ENCODE data around the gene SPATS2. TPM values are rescaled to one million over a fixed set of nuclear protein-coding genes. Genes with fewer than 3 reads are reported as not detected.
A peak's percentile ranks its signal among the peaks of the same experiment; 100 is the strongest.
"Not testable (repeated sequence)": the region's sequence is repeated elsewhere in the genome, so short reads cannot be mapped to it uniquely, and the experiment has no call there.

Gene SPATS2
- total RNA-seq (ENCODE audit: insufficient read depth, low replicate concordance), result 12.3 TPM

DNA sequence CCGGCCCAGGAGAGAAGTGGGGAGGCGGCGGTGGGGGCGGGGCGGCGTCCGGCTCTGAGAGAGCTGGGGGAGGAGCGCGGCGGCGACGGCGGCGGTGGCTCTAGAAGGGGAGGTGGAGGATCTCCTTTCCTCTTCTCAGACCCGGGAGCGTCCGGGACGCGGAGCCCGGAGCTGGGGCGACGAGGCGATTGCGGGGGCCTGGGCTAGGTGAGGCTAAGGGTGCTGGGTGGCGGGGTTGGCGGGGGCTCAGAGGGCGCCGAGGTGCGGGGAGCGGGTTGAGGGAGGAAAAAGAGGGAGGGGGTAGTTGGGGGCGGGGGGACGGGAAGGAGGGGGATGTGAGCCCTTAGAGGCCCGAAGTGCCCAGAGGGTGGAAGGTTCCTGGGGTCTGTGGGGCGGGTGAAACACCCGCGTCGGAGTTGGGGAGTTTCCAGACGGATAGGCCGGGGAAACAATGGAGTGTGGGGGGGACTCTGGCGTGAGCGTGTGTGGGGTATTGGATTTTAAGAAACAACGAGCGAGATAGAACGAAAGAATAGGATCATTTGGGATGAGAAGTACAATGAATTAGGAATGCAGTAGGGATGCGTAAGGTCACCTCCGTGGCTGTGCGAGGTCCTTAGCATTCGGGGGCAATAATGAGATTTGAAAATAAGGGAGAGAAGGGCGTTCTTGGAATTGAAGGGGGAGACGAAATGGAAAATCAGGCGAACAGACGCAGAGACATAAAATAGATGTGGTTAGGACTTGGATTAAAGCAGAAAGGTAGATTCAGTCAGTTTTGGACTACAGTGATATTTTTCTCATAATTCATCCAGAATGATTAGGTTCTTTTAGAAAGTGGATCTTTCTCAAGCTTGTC lies at the start of gene SPATS2:
TSS of gene SPATS2 (plus strand) at position 82 of the 859 bp plus-strand sequence. CDS start 93,551 bp downstream, outside the sequence.
- DNase-seq (ENCODE audit: low spot score), result no peak

GRCh38 chr12:49320411-49321103 lies 46.7 kb upstream of the SPATS2 start:
- DNase-seq (ENCODE audit: low spot score), result not testable (repeated sequence)

GRCh38 chr12:49322367-49322707 lies 44.9 kb upstream of the SPATS2 start:
- no peak for DNase-seq (ENCODE audit: low spot score)

DNA sequence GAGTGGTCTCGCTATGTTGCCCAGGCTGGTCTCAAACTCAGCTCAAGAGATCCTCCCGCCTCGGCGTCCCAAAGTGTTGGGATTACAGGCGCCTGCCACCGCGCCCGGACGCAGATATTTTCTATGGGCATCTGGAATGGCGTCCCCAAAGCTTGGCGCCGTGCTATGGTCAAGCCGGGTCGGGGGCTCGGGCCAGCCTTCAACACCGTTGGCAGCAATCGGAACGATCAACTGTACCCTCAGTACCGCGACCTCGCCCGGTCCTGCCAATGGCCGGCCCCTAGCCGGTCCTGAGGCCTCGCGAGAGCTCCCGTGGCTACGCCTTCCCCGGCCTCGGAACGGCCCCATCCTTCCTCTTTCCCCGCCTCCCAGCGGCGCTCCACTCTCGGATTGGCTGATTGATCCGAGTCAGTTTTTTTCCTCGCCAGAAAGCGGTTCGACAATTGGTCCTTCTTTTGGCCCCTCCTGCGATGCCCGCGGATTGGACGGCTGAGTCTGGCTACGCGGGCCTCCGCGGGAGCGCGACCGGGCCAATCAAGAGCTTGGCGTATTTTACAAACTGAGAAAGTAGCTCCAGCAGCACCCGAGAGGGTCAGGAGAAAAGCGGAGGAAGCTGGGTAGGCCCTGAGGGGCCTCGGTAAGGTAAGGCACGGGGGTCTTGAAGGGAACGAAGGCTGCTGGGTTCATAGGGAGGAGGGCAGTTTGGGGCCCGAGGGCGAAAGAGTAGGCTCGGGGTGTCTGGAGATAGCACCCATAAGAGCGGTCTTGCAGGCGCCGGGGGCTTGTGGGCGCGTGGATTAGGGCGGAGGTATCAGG lies 44.3 kb upstream of the SPATS2 start, which contains the start of gene TROAP:
TSS of gene TROAP (plus strand) at position 548 of the 816 bp plus-strand sequence. CDS start 354 bp downstream, outside the sequence.
- peak; percentile 100 for DNase-seq (ENCODE audit: low spot score)

- no peak for DNase-seq (ENCODE audit: low spot score)
Observed at GRCh38 chr12:49323524-49324097, 43.7 kb upstream of the SPATS2 start.

DNA sequence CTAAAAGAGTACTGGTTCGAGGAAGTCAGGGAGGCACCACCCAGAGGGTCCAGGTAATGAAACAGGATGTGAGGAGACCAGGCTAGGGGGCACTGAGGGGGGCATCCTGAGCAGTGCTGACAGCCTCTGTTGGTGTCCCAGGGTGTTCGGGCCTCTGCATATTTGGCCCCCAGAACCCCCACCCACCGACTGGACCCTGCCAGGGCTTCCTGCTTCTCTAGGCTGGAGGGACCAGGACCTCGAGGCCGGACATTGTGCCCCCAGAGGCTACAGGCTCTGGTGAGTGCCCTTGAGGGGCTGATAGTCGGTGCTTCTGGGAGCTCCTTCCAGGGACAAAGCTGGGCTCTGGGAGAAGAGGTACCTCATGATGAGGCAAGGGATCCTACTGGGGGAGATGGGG lies 41.7 kb upstream of the SPATS2 start:
- no peak for DNase-seq (ENCODE audit: low spot score)

GRCh38 chr12:49327368-49327767 lies 39.9 kb upstream of the SPATS2 start:
- no peak for DNase-seq (ENCODE audit: low spot score)

GRCh38 chr12:49327887-49328286 lies 39.4 kb upstream of the SPATS2 start:
- DNase-seq (ENCODE audit: low spot score), result no peak

DNA sequence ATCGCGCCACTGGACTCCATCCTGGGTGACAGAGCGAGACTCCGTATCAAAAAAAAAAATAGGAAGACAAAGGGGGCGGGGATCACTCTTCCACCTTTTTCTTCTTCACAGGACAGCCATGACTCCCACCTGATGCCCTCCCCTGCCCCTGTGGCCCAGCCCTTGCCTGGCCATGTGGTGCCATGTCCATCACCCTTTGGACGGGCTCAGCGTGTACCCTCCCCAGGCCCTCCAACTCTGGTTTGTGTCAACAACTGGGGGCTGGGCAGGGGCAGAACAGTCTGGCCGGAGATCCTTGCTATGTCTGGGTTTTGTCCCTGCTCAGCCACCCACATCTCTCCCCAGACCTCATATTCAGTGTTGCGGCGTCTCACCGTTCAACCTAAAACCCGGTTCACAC lies 38.4 kb upstream of the SPATS2 start:
- DNase-seq (ENCODE audit: low spot score), result no peak

- no peak for DNase-seq (ENCODE audit: low spot score)
Observed at GRCh38 chr12:49330032-49330619, 37.1 kb upstream of the SPATS2 start.

DNA sequence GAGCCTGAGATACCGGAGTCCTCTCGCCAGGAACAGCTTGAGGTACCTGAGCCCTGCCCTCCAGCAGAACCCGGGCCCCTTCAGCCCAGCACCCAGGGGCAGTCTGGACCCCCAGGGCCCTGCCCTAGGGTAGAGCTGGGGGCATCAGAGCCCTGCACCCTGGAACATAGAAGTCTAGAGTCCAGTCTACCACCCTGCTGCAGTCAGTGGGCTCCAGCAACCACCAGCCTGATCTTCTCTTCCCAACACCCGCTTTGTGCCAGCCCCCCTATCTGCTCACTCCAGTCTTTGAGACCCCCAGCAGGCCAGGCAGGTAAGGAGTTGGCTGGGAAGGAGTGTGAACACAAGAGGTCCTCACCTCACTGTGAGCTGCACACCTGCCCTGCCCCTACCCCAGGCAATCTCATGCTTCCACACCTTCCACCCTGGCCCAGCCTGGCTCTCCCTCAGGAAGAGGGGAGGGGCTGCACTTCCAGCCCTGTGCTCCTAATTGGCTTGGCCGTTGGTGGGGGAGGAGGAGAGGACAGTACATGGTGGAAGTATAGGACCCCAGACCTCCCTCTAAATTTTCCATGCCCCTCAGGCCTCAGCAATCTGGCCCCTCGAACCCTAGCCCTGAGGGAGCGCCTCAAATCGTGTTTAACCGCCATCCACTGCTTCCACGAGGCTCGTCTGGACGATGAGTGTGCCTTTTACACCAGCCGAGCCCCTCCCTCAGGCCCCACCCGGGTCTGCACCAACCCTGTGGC lies 36.5 kb upstream of the SPATS2 start:
- DNase-seq (ENCODE audit: low spot score), result no peak

- DNase-seq (ENCODE audit: low spot score), result peak; percentile 79
Observed at GRCh38 chr12:49331380-49332222, 35.7 kb upstream of the SPATS2 start.

DNA sequence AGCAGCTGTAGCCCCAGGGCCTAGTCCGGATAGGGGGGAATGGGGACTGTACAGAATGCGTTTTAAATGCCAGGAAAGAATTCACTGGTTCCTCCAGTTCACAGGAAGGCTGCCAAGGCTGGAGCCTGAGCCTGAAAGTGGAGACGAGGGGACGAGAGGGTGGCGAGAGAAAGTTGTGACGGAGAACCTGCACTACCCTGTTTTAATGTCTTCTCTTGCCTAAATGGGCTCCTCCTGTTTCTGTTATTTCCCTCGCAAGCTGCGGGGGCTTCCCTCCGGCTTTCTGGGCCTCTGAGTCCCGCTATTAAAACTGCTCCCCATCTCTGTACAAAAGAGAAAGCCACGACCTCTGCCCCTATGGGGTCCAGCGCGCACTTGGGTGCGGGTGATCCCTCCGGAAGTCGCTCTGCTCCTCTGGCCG lies 34.8 kb upstream of the SPATS2 start:
- no peak for DNase-seq (ENCODE audit: low spot score)

- no peak for DNase-seq (ENCODE audit: low spot score)
Observed at GRCh38 chr12:49332891-49333371, 34.3 kb upstream of the SPATS2 start.

DNA sequence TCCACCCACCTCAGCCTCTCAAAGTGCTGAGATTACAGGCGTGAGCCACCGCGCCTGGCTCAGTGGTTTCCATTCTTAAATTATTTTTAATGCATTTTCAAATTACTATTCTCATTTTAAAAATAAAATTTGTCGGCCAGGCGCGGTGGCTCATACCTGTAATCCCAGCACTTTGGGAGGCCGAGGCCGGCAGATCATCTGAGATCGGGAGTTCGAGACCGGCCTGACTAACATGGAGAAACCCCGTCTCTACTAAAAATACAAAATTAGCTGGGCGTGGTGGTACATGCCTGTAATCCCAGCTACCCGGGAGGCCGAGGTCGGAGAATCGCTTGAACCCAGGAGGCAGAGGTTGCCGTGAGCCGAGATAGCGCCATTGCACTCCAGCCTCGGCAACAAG lies 33.5 kb upstream of the SPATS2 start:
- DNase-seq (ENCODE audit: low spot score), result not testable (repeated sequence)

GRCh38 chr12:49334226-49334625 lies 33.0 kb upstream of the SPATS2 start:
- no peak for DNase-seq (ENCODE audit: low spot score)

DNA sequence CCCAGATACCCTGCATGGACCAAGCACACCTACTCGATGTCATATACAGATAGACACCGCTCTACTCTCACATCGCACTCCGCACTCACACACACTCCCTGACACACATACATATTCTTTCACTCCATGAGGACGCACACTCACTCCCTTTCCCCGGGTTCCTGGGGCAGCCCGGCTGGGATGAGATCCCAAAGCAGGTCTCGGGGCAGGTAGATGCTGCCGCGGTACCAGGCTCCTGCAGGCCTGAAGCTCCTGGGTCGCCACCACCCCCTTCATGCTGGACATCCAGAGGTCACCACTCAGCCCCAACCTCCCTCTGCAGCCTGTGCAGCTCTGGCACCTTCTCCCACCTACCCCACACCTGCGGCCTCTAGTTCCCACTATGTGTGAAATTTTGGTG lies 32.6 kb upstream of the SPATS2 start:
- no peak for DNase-seq (ENCODE audit: low spot score)

- no peak for DNase-seq (ENCODE audit: low spot score)
Observed at GRCh38 chr12:49335118-49335954, 31.9 kb upstream of the SPATS2 start.
